SK-N-SH (cell line): ENCODE data around the gene PIP5K1B. TPM values are rescaled to one million over a fixed set of nuclear protein-coding genes. Genes with fewer than 3 reads are reported as not detected.

Source experiments
- CTCF ChIA-PET: fragments of 300-600, 350-600 bp; formaldehyde crosslinking; extraction: SDS; loops from one replicate; lab custom pipeline; 2021; lab: Yijun Ruan, JAX
- POLR2A ChIA-PET: fragments of 350-600 bp; sonication (Branson Sonifier 250); formaldehyde crosslinking; extraction: SDS; loops from one replicate; lab custom pipeline; 2020; ENCODE audit warnings: antibody characterized with exemption, inconsistent platforms; lab: Yijun Ruan, JAX
- DNase-seq: peaks from one replicate; pipeline ENCODE4 v3.0.0; 2012
- H2AFZ ChIP-seq: fragments of 200-600 bp; sonication (generic); 2 replicates; pipeline ENCODE4 v1.8.1; 2016; ENCODE audit warnings: antibody characterized with exemption, mild to moderate bottlenecking, low read depth
- H3F3A ChIP-seq: fragments of 200-600 bp; sonication (generic); replicated peaks from 2 replicates; pipeline ENCODE3; 2016; ENCODE audit warnings: antibody characterized with exemption, mild to moderate bottlenecking; ENCODE audit not compliant: insufficient read depth
- H3K27ac ChIP-seq, 2 experiments: fragments of 200-500 bp in 1 of 2; fragments of 200-600 bp in 1 of 2; sonication (Bioruptor generic) in 1 of 2; sonication (generic), shearing (Covaris generic) in 1 of 2; 2 replicates each; pipeline versions ENCODE4 v1.5.1 to v1.6.1; 2014 to 2016; ENCODE audit warnings: low read depth in 2 of 2, inconsistent platforms in 1 of 2, low read length in 1 of 2, mild to moderate bottlenecking in 1 of 2, mixed read lengths in 1 of 2
- H3K27me3 ChIP-seq: fragments of 200-600 bp; sonication (generic), shearing (Covaris generic); 2 replicates; pipeline ENCODE4 v1.6.1; 2016; ENCODE audit warnings: mixed run types; ENCODE audit not compliant: insufficient read depth
- H3K36me3 ChIP-seq, 2 experiments: fragments of 200-500 bp in 1 of 2; fragments of 200-600 bp in 1 of 2; sonication (Bioruptor generic) in 1 of 2; sonication (generic) in 1 of 2; replicated peaks in 1 of 2; 2 replicates each; pipeline versions ENCODE3 to v1.5.1; 2014 to 2016; ENCODE audit warnings: low read length in 1 of 2, mild to moderate bottlenecking in 1 of 2; ENCODE audit not compliant: insufficient read depth in 2 of 2, control insufficient read depth in 1 of 2
- H3K4me1 ChIP-seq, 2 experiments: fragments of 200-500 bp in 1 of 2; fragments of 200-600 bp in 1 of 2; sonication (Bioruptor generic) in 1 of 2; sonication (generic), shearing (Covaris generic) in 1 of 2; 2 replicates each; pipeline versions ENCODE4 v1.5.1 to v1.6.1; 2014 to 2016; ENCODE audit warnings: low read depth in 1 of 2, low read length in 1 of 2, mixed run types in 1 of 2; ENCODE audit not compliant: insufficient read depth in 2 of 2, control insufficient read depth in 1 of 2
- H3K4me2 ChIP-seq: fragments of 200-600 bp; sonication (generic), shearing (Covaris generic); 2 replicates; pipeline ENCODE4 v1.6.1; 2017; ENCODE audit warnings: mixed run types
- H3K4me3 ChIP-seq, 2 experiments: fragments of 200-500 bp in 1 of 2; fragments of 200-600 bp in 1 of 2; sonication (Bioruptor generic) in 1 of 2; sonication (generic), shearing (Covaris generic) in 1 of 2; 2 replicates each; pipeline versions ENCODE4 v1.5.1 to v1.8.1; 2014 to 2016; ENCODE audit warnings: low read depth in 2 of 2, inconsistent platforms in 1 of 2, low read length in 1 of 2, mild to moderate bottlenecking in 1 of 2, mixed read lengths in 1 of 2, moderate library complexity in 1 of 2
- H3K79me2 ChIP-seq: fragments of 200-600 bp; sonication (generic); 2 replicates; pipeline ENCODE4 v1.8.1; 2017; ENCODE audit warnings: mild to moderate bottlenecking; ENCODE audit not compliant: insufficient read depth
- H3K9ac ChIP-seq: fragments of 200-600 bp; sonication (generic); 2 replicates; pipeline ENCODE4 v1.6.1; 2017; ENCODE audit warnings: mixed run types
- H3K9me2 ChIP-seq: fragments of 200-600 bp; sonication (generic); 2 replicates; pipeline ENCODE4 v1.6.1; 2017; ENCODE audit warnings: mixed run types
- H3K9me3 ChIP-seq: fragments of 200-600 bp; sonication (generic); 2 replicates; pipeline ENCODE4 v1.6.1; 2017; ENCODE audit warnings: mixed run types, mild to moderate bottlenecking, moderate library complexity
- H4K20me1 ChIP-seq: fragments of 200-600 bp; sonication (generic); 2 replicates; pipeline ENCODE4 v1.6.1; 2017; ENCODE audit warnings: mild to moderate bottlenecking, mixed run types; ENCODE audit not compliant: insufficient read depth
- CTCF ChIP-seq: fragments of 200-600 bp; sonication (generic); IDR thresholded peaks from 2 replicates; pipeline ENCODE4 v1.6.1; 2017; ENCODE audit warnings: antibody characterized with exemption, mild to moderate bottlenecking, moderate library complexity
- EP300 ChIP-seq, 2 experiments: IDR thresholded peaks; 2 replicates each; pipeline versions ENCODE4 v1.4.0 to v1.6.1; 2012; ENCODE audit warnings: borderline replicate concordance in 1 of 2, low read depth in 1 of 2, low read length in 1 of 2
- FOSL2 ChIP-seq: IDR thresholded peaks from 2 replicates; pipeline ENCODE4 v1.4.0; 2012; ENCODE audit warnings: low read depth, mild to moderate bottlenecking, moderate library complexity, borderline replicate concordance
- FOXJ3 ChIP-seq: sonication (generic); formaldehyde crosslinking; IDR thresholded peaks from 2 replicates; pipeline ENCODE4 v1.5.1; 2020; ENCODE audit warnings: mild to moderate bottlenecking, missing genetic modification reagents
- FOXM1 ChIP-seq: IDR thresholded peaks from 2 replicates; pipeline ENCODE4 v1.4.0; 2012; ENCODE audit warnings: low read depth, mild to moderate bottlenecking
- IRF3 ChIP-seq: fragments of 150-350 bp; IDR thresholded peaks from 2 replicates; pipeline ENCODE4 v1.6.1; 2016; ENCODE audit warnings: mild to moderate bottlenecking, low read depth, low read length
- JUND ChIP-seq: IDR thresholded peaks from 2 replicates; pipeline ENCODE4 v1.4.0; 2012
- MEF2A ChIP-seq: IDR thresholded peaks from 2 replicates; pipeline ENCODE4 v1.4.0; 2012; ENCODE audit warnings: low read depth, borderline replicate concordance
- NFIC ChIP-seq: IDR thresholded peaks from 2 replicates; pipeline ENCODE4 v1.4.0; 2012; ENCODE audit warnings: borderline replicate concordance
- PBX3 ChIP-seq: IDR thresholded peaks from 2 replicates; pipeline ENCODE4; 2012
- POLR2AphosphoS5 ChIP-seq: IDR thresholded peaks from 2 replicates; pipeline ENCODE4 v1.6.1; 2012; ENCODE audit warnings: low read depth, low read length
- RAD21 ChIP-seq: IDR thresholded peaks from 2 replicates; pipeline ENCODE4 v1.6.1; 2012; ENCODE audit warnings: mild to moderate bottlenecking, low read length
- RCOR1 ChIP-seq: fragments of 150-350 bp; IDR thresholded peaks from 2 replicates; pipeline ENCODE4 v1.6.1; 2017; ENCODE audit warnings: antibody characterized with exemption, low read length
- REST ChIP-seq: IDR thresholded peaks from 2 replicates; pipeline ENCODE4 v1.6.1; 2012; ENCODE audit warnings: mild to moderate bottlenecking, low read depth, low read length, moderate library complexity
- RFX5 ChIP-seq: IDR thresholded peaks from 2 replicates; pipeline ENCODE4 v1.6.1; 2012; ENCODE audit warnings: mild to moderate bottlenecking, improper control_type of control experiment, low read length
- SIN3A ChIP-seq: IDR thresholded peaks from 2 replicates; pipeline ENCODE4 v1.6.1; 2012; ENCODE audit warnings: low read depth, mild to moderate bottlenecking, low read length, moderate library complexity, borderline replicate concordance
- TCF12 ChIP-seq: IDR thresholded peaks from 2 replicates; pipeline ENCODE4 v1.4.0; 2012
- USF1 ChIP-seq: IDR thresholded peaks from 2 replicates; pipeline ENCODE4 v1.4.0; 2012; ENCODE audit warnings: low read depth, borderline replicate concordance
- USF2 ChIP-seq: fragments of 150-350 bp; IDR thresholded peaks from 2 replicates; pipeline ENCODE4 v1.6.1; 2017; ENCODE audit warnings: antibody characterized with exemption, low read length, low read depth, borderline replicate concordance
- YY1 ChIP-seq: IDR thresholded peaks from 2 replicates; pipeline ENCODE4 v1.4.0; 2012; ENCODE audit warnings: low read depth, mild to moderate bottlenecking
- WGBS: methylation state at CpG from one replicate; pipeline ENCODE4 v1.1.6; 2017; ENCODE audit warnings: low lambda C conversion rate; 5-methylcytosine and 5-hydroxymethylcytosine counted together
- polyA plus RNA-seq, 3 experiments: library from polyadenylated mRNA; depleted of rRNA; stranded (reverse); fragments of >200 nt; gene quantifications; 2 replicates each; pipeline ENCODE4 v1.2.3, GENCODE V29; 2012

The PIP5K1B gene
- polyA plus RNA-seq, 1 of the 3 experiments (the other 2 are of a cell fraction), result not detected

GRCh38 chr9:68707801-68708488 lies 2.9 kb downstream of the PIP5K1B start (continued):
- TF ChIP-seq REST (no peak), SIN3A (no peak), PBX3 (no peak), FOXJ3 (CRISPR knock-in tag) (no peak), RCOR1 (no peak), JUND (no peak)

GRCh38 chr9:68708513-68708912 lies 3.5 kb downstream of the PIP5K1B start:
- Histone ChIP-seq H3K4me1 (no peaks in the 10 kb centered on the region), H3K27me3 (peaks cover 43% of the 10 kb centered on the region), H3K4me3 (no peak overlapping the region), H3K9me3 (no peaks in the 10 kb centered on the region), H3K9me2 (no peaks in the 10 kb centered on the region), H3K27ac (no peak overlapping the region), H3K79me2 (no peaks in the 10 kb centered on the region), H3K36me3 (no peaks in the 10 kb centered on the region), H4K20me1 (no peaks in the 10 kb centered on the region), H2AFZ (no peak overlapping the region), H3K4me2 (no peak overlapping the region), H3K9ac (no peak overlapping the region), H3F3A (no peaks in the 10 kb centered on the region)
- CTCF ChIA-PET, result no interaction called here
- WGBS, result 2% methylated on average over 3 of the region's 3 CpGs
- DNase-seq, result no peak
- POLR2A ChIA-PET, result no interaction called here
- TF ChIP-seq FOXM1 (no peak), JUND (no peak), RFX5 (no peak), EP300 (IDR thresholded peaks at IDR 0.05; ENCODE audit: borderline replicate concordance in 1 of 2, low read depth in 1 of 2, low read length in 1 of 2) (no peak), IRF3 (no peak), MEF2A (no peak), PBX3 (no peak), RAD21 (no peak), TCF12 (no peak), NFIC (no peak), USF1 (no peak), USF2 (no peak), YY1 (no peak), POLR2AphosphoS5 (no peak), RCOR1 (no peak), FOSL2 (no peak), CTCF (no peak)
